ENCODE measurements around the gene BHLHA15. TPM values are rescaled to one million over a fixed set of nuclear protein-coding genes. Genes with fewer than 3 reads are reported as not detected.

BHLHA15 gene
- total and polyA plus RNA-seq, 5 donors from 2014 or later = not detected

- no peak overlapping the region for H3K4me3 Mint-ChIP-seq
These were observed 12.1 kb upstream of the BHLHA15 start for GRCh38 chr7:98199131-98199530.

GRCh38 chr7:98200364-98200763 is 10.9 kb upstream of the BHLHA15 start:
- no peak for ATAC-seq (ENCODE audit: low read depth in 2 of 2)
- Mint-ChIP-seq H3K9me3 (peaks cover 0 to 6% (median 3%) of the 10 kb centered on the region in 7 donors), H3K36me3 (peaks cover 28% of the 10 kb centered on the region), H3K4me3 (peak overlapping the region in 3 of 4 donors; percentile 6 to 31 (median 21)), H3K27ac (peak overlapping the region in 2 of 3 donors; percentile 6 to 64), H3K27me3 (no peaks in the 10 kb centered on the region), H3K4me1 (peaks cover 29 to 66% (median 36%) of the 10 kb centered on the region in 4 donors)
- peaks cover 28% of the 10 kb centered on the region for H3K36me3 ChIP-seq (ENCODE audit: control insufficient read depth, insufficient read depth, low read length)
- peak in 1 of 3 donors; percentile 35 for DNase-seq
- no peaks in the 10 kb centered on the region for H3K9me3 ChIP-seq (ENCODE audit: control insufficient read depth in 2 of 2, low read length in 2 of 2)
- H3K27me3 ChIP-seq (ENCODE audit: control insufficient read depth, insufficient read depth, low read length) = no peaks in the 10 kb centered on the region
- peak overlapping the region; percentile 14 for H3K4me3 ChIP-seq (ENCODE audit: low read depth, low read length)
- H3K27ac ChIP-seq (ENCODE audit: insufficient read depth, low read length, poor library complexity, severe bottlenecking) = no peak overlapping the region
- peaks cover 42% of the 10 kb centered on the region for H3K4me1 ChIP-seq (ENCODE audit: control insufficient read depth, insufficient read depth, low read length, poor library complexity, severe bottlenecking)

More at GRCh38 chr7:98199131-98199530, 12.1 kb upstream of the BHLHA15 start:
- no peaks in the 10 kb centered on the region for H3K27me3 Mint-ChIP-seq
- no peak overlapping the region for H3K27ac ChIP-seq (ENCODE audit: insufficient read depth, low read length, poor library complexity, severe bottlenecking)
- H3K9me3 ChIP-seq (ENCODE audit: control insufficient read depth in 2 of 2, low read length in 2 of 2) = no peaks in the 10 kb centered on the region
- H3K4me3 ChIP-seq (ENCODE audit: low read depth, low read length) = no peak overlapping the region
- ATAC-seq (ENCODE audit: low read depth in 2 of 2) = no peak
- peaks cover 24% of the 10 kb centered on the region for H3K36me3 Mint-ChIP-seq
- H3K4me1 Mint-ChIP-seq = peaks cover 29 to 56% (median 34%) of the 10 kb centered on the region in 4 donors
- DNase-seq = no peak
- no peaks in the 10 kb centered on the region for H3K27me3 ChIP-seq (ENCODE audit: control insufficient read depth, insufficient read depth, low read length)
- H3K36me3 ChIP-seq (ENCODE audit: control insufficient read depth, insufficient read depth, low read length) = peaks cover 31% of the 10 kb centered on the region
- H3K4me1 ChIP-seq (ENCODE audit: control insufficient read depth, insufficient read depth, low read length, poor library complexity, severe bottlenecking) = peaks cover 40% of the 10 kb centered on the region
- H3K9me3 Mint-ChIP-seq = peaks cover 0 to 6% (median 3%) of the 10 kb centered on the region in 7 donors
- H3K27ac Mint-ChIP-seq = peak overlapping the region in 1 of 3 donors; percentile 26

DNA sequence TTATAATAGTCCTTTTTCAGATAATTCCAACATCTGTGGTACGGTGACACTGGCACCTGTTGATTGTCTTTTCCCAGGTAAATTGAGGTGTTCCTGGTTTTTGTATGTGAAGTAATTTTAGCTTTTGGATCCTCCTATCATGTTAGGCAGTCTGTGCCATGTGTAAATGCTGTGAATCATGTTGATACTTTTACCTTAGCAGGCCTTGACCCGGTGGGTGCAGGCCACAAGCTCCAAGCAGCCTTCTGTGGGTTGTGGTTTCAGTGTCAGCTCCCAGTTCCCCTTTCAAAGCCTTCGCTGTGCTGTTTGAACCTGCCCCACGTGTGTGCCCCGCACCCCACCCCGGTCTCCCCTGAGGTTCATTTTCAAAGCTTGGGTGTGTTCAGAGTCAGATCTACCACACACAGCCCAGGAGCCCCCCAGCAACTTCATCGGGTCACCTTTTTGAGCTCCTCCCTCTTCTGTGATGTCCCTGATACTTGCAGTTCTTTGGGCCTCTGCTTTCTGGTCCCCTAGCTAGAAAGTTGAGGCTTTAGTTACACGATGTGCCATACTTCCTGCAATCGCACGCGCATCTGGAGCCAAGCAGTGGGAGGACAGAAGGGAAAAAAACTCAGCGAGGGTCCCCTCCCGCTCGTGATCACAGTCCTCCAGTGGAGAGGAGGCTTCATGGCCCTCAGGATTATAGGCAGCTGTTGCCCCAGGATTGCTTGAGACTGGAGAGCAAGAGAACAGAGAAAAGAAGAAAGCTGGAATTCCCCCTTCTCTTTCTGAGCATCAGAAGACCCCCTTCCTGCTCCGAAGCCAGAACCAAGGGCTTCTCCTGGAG is 8.7 kb upstream of the BHLHA15 start:
- peak; percentile 85 to 89 for ATAC-seq (ENCODE audit: low read depth in 2 of 2)
- Mint-ChIP-seq H3K4me3 (peak overlapping the region; percentile 80 to 89 (median 82)), H3K27me3 (no peaks in the 10 kb centered on the region), H3K27ac (peak overlapping the region; percentile 82 to 97 (median 95)), H3K9me3 (peaks cover 0 to 6% (median 3%) of the 10 kb centered on the region in 7 donors), H3K4me1 (peaks cover 29 to 61% (median 37%) of the 10 kb centered on the region in 4 donors), H3K36me3 (peaks cover 30% of the 10 kb centered on the region)
- DNase-seq = peak; percentile 26 to 90 (median 69)
- Histone ChIP-seq H3K27me3 (ENCODE audit: control insufficient read depth, insufficient read depth, low read length) (no peaks in the 10 kb centered on the region), H3K27ac (ENCODE audit: insufficient read depth, low read length, poor library complexity, severe bottlenecking) (peak overlapping the region; percentile 48), H3K36me3 (ENCODE audit: control insufficient read depth, insufficient read depth, low read length) (peaks cover 37% of the 10 kb centered on the region), H3K9me3 (ENCODE audit: control insufficient read depth in 2 of 2, low read length in 2 of 2) (no peaks in the 10 kb centered on the region), H3K4me3 (ENCODE audit: low read depth, low read length) (peak overlapping the region; percentile 45), H3K4me1 (ENCODE audit: control insufficient read depth, insufficient read depth, low read length, poor library complexity, severe bottlenecking) (peaks cover 42% of the 10 kb centered on the region)

DNA sequence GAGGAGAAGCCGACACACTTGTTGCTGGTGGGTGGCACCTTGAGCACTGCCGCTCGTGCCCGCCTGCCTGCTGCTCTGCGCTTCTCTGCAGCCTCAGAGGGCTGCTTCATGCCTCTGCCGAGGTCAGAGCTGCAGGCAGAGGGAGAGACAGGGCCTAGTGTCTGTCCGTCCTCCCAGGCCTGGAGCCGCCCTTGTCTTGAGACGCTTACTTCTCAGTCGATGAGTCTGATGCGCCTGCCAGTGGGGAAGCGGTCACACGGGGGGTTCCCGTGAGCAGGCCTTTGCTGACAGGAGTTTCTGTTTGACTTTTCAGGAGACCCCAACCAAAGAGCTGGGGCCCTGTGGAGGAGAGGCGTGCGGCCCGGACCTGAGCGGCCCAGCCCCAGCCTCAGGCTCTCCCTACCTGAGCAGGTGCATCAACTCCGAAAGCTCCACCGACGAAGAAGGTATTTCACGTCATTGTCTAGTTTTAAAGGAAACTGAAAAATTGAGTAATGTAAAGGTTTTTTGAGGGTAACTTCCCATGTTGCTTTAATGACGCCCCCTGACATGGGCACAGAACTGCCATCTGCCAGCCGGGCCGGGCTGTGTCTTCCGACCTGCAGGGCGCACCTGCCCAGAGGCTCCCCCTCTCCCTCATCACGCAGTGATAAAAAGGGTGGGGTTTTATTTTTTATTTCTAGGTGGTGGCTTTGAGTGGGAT is 7.8 kb upstream of the BHLHA15 start:
- Histone ChIP-seq H3K9me3 (ENCODE audit: control insufficient read depth in 2 of 2, low read length in 2 of 2) (no peaks in the 10 kb centered on the region), H3K4me3 (ENCODE audit: low read depth, low read length) (no peak overlapping the region), H3K27ac (ENCODE audit: insufficient read depth, low read length, poor library complexity, severe bottlenecking) (peak overlapping the region; percentile 48), H3K27me3 (ENCODE audit: control insufficient read depth, insufficient read depth, low read length) (no peaks in the 10 kb centered on the region), H3K4me1 (ENCODE audit: control insufficient read depth, insufficient read depth, low read length, poor library complexity, severe bottlenecking) (peaks cover 42% of the 10 kb centered on the region), H3K36me3 (ENCODE audit: control insufficient read depth, insufficient read depth, low read length) (peaks cover 35% of the 10 kb centered on the region)
- peaks cover 29 to 61% (median 37%) of the 10 kb centered on the region in 4 donors for H3K4me1 Mint-ChIP-seq
- no peak for ATAC-seq (ENCODE audit: low read depth in 2 of 2)
- peak overlapping the region; percentile 82 to 98 (median 86) for H3K27ac Mint-ChIP-seq
- H3K36me3 Mint-ChIP-seq = peaks cover 31% of the 10 kb centered on the region
- no peaks in the 10 kb centered on the region for H3K27me3 Mint-ChIP-seq
- H3K4me3 Mint-ChIP-seq = peak overlapping the region in 3 of 4 donors; percentile 47 to 56 (median 50)
- no peak for DNase-seq
- peaks cover 0 to 6% (median 3%) of the 10 kb centered on the region in 7 donors for H3K9me3 Mint-ChIP-seq

GRCh38 chr7:98203964-98204605 is 7.2 kb upstream of the BHLHA15 start:
- Mint-ChIP-seq H3K9me3 (peaks cover 0 to 3% (median 2%) of the 10 kb centered on the region in 7 donors), H3K4me1 (peaks cover 29 to 58% (median 35%) of the 10 kb centered on the region in 4 donors), H3K27ac (peak overlapping the region; percentile 29 to 98 (median 86)), H3K27me3 (no peaks in the 10 kb centered on the region), H3K36me3 (peaks cover 28% of the 10 kb centered on the region), H3K4me3 (peak overlapping the region in 3 of 4 donors; percentile 47 to 56 (median 50))
- no peak overlapping the region for H3K27ac ChIP-seq (ENCODE audit: insufficient read depth, low read length, poor library complexity, severe bottlenecking)
- H3K36me3 ChIP-seq (ENCODE audit: control insufficient read depth, insufficient read depth, low read length) = peaks cover 32% of the 10 kb centered on the region
- ATAC-seq (ENCODE audit: low read depth in 2 of 2) = no peak
- H3K27me3 ChIP-seq (ENCODE audit: control insufficient read depth, insufficient read depth, low read length) = no peaks in the 10 kb centered on the region
- H3K9me3 ChIP-seq (ENCODE audit: control insufficient read depth in 2 of 2, low read length in 2 of 2) = no peaks in the 10 kb centered on the region
- H3K4me3 ChIP-seq (ENCODE audit: low read depth, low read length) = no peak overlapping the region
- peaks cover 42% of the 10 kb centered on the region for H3K4me1 ChIP-seq (ENCODE audit: control insufficient read depth, insufficient read depth, low read length, poor library complexity, severe bottlenecking)
- no peak for DNase-seq

DNA sequence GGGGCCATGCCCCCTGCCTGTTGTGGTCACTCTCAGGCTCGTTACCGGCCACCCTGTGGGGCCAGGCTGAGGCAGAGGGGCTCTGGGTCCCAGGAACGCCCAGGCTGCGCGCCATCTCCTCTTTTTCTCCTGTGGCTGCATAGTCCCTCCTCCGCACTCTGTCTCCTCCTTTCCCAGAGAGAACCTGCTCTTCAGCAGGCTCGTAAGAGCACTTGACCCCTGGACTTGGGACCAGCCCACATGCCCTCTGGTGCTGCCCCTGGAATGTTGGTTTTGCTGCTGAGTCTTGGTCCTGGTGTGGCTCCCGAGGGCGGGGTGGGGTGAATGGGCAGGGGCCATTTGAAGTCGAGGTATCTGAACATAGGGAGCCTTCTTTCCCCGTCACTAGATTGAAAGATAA is 6.6 kb upstream of the BHLHA15 start:
- Mint-ChIP-seq H3K4me1 (peaks cover 29 to 55% (median 33%) of the 10 kb centered on the region in 4 donors), H3K27me3 (no peaks in the 10 kb centered on the region), H3K27ac (peak overlapping the region in 1 of 3 donors; percentile 63), H3K36me3 (peaks cover 25% of the 10 kb centered on the region), H3K9me3 (peaks cover 0 to 3% (median 0%) of the 10 kb centered on the region in 7 donors), H3K4me3 (peak overlapping the region in 2 of 4 donors; percentile 26 to 71)
- ATAC-seq (ENCODE audit: low read depth in 2 of 2) = no peak
- no peak for DNase-seq
- H3K4me1 ChIP-seq (ENCODE audit: control insufficient read depth, insufficient read depth, low read length, poor library complexity, severe bottlenecking) = peaks cover 42% of the 10 kb centered on the region
- no peak overlapping the region for H3K4me3 ChIP-seq (ENCODE audit: low read depth, low read length)
- H3K36me3 ChIP-seq (ENCODE audit: control insufficient read depth, insufficient read depth, low read length) = peaks cover 32% of the 10 kb centered on the region
- H3K9me3 ChIP-seq (ENCODE audit: control insufficient read depth in 2 of 2, low read length in 2 of 2) = no peaks in the 10 kb centered on the region
- H3K27ac ChIP-seq (ENCODE audit: insufficient read depth, low read length, poor library complexity, severe bottlenecking) = no peak overlapping the region
- H3K27me3 ChIP-seq (ENCODE audit: control insufficient read depth, insufficient read depth, low read length) = no peaks in the 10 kb centered on the region

DNA sequence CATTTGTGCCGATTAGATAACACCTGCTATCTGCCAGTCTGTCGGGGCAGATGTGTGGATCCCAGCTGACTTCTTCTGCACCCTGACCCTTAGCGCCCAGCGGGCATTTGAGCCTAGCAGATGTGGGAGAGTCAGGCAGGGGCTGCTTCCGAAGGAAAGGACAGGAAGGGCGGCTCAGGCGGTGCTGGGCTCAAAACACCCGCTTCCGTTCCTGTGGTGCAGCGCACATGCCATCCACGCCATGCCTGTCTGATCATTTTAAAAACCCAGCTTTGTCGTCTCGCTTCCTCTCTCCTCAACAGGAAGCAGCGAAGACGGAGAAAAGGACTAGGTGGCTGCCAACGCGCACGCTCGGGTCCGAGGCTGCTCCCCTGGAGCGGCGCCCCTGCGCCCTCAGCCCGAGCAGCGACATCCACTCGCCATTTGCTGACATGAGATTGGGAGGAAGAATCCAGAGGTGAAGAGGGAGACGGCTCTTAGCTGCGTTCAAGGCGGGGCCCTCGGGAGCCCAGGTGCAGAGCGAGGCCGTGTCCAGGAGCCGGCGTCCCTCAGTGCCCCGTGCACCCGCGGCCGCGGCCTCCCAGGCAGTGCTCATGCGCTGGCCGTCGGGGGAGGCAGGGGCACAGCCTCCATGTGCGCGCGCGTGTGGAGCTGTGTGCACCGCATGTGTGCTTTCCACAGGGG is 5.9 kb upstream of the BHLHA15 start:
- no peaks in the 10 kb centered on the region for H3K9me3 ChIP-seq (ENCODE audit: control insufficient read depth in 2 of 2, low read length in 2 of 2)
- ATAC-seq (ENCODE audit: low read depth in 2 of 2) (no peak), DNase-seq (no peak)
- Mint-ChIP-seq H3K4me3 (peak overlapping the region in 1 of 4 donors; percentile 48), H3K36me3 (peaks cover 23% of the 10 kb centered on the region), H3K27me3 (no peaks in the 10 kb centered on the region), H3K9me3 (peaks cover 0 to 1% (median 0%) of the 10 kb centered on the region in 7 donors), H3K27ac (no peak overlapping the region), H3K4me1 (peaks cover 24 to 50% (median 28%) of the 10 kb centered on the region in 4 donors)
- H3K27ac ChIP-seq (ENCODE audit: insufficient read depth, low read length, poor library complexity, severe bottlenecking) = no peak overlapping the region
- peaks cover 40% of the 10 kb centered on the region for H3K4me1 ChIP-seq (ENCODE audit: control insufficient read depth, insufficient read depth, low read length, poor library complexity, severe bottlenecking)
- H3K4me3 ChIP-seq (ENCODE audit: low read depth, low read length) = no peak overlapping the region
- peaks cover 32% of the 10 kb centered on the region for H3K36me3 ChIP-seq (ENCODE audit: control insufficient read depth, insufficient read depth, low read length)
- H3K27me3 ChIP-seq (ENCODE audit: control insufficient read depth, insufficient read depth, low read length) = no peaks in the 10 kb centered on the region

Data from CD4-positive, CD25-positive, alpha-beta regulatory T cell (primary cell).